ENCODE measurements around the gene ARHGAP6. TPM values are rescaled to one million over a fixed set of nuclear protein-coding genes. Genes with fewer than 3 reads are reported as not detected.

The ARHGAP6 gene
- total and polyA plus RNA-seq, 9 of the 15 experiments (the other 6 are each of a cell fraction or from before 2014, with no cell fraction given), result 12.5 to 63.6 (median 41.8) TPM

- TF ChIP-seq ZNF282 (CRISPR knock-in tag; IDR thresholded peaks at IDR 0.05), result no peak
- TF ChIP-seq ELK3 (CRISPR knock-in tag; IDR thresholded peaks at IDR 0.05), result no peak
- peak; percentile 94; the same call in 1 of the 2 replicates for TF ChIP-seq CC2D1A (IDR thresholded peaks at IDR 0.05)
- TF ChIP-seq PTTG1 (tag; IDR thresholded peaks at IDR 0.05; ENCODE audit: low read depth), result no peak
- no peak for TF ChIP-seq BRD4 (IDR thresholded peaks at IDR 0.05)
- peak; percentile 60 for TF ChIP-seq TAF9B (IDR thresholded peaks at IDR 0.05; ENCODE audit: partially characterized antibody)
- no peak for TF ChIP-seq ZNF707 (CRISPR knock-in tag; conservative IDR thresholded peaks at IDR 0.05)
- no peak for TF ChIP-seq HNRNPH1 (optimal IDR thresholded peaks at IDR 0.05; ENCODE audit: low read depth, low read length)
- no peak for TF ChIP-seq PRMT5 (CRISPR knock-in tag; IDR thresholded peaks at IDR 0.05)
- TF ChIP-seq TCF15 (CRISPR knock-in tag; IDR thresholded peaks at IDR 0.05), result no peak
- peak; percentile 46; the same call in 1 of the 2 replicates for TF ChIP-seq MAFK (IDR thresholded peaks at IDR 0.05; ENCODE audit: low read length)
- TF ChIP-seq ZNF518B (CRISPR knock-in tag; IDR thresholded peaks at IDR 0.05), result no peak
- no peak for TF ChIP-seq IRF2 (CRISPR knock-in tag; IDR thresholded peaks at IDR 0.05)
- no peak for TF ChIP-seq ZFP36 (IDR thresholded peaks at IDR 0.05; ENCODE audit: low read depth, low read length, partially characterized antibody)
- no peak for TF ChIP-seq THRB (CRISPR knock-in tag; conservative IDR thresholded peaks at IDR 0.05)
- no peak for TF ChIP-seq SNAPC5 (CRISPR knock-in tag; IDR thresholded peaks at IDR 0.05)
- no peak for TF ChIP-seq BMI1 (IDR thresholded peaks at IDR 0.05; ENCODE audit: low read length)
- TF ChIP-seq ZSCAN32 (CRISPR knock-in tag; IDR thresholded peaks at IDR 0.05), result no peak
- no peak for TF ChIP-seq POLR2B (IDR thresholded peaks at IDR 0.05; ENCODE audit: low read depth, partially characterized antibody)
- TF ChIP-seq GMEB1 (CRISPR knock-in tag; IDR thresholded peaks at IDR 0.05), result no peak
Observed at GRCh38 chrX:11461201-11462001, 204.3 kb downstream of the ARHGAP6 start (continued).
